HG03095 (cell line): Measurements from ENCODE around the gene SLCO3A1.

Experiments
- ATAC-seq: cut with Tn5 transposase; IDR thresholded peaks from one replicate; pipeline ENCODE4 v1.9.1; 2021; ENCODE audit warnings: moderate library complexity; ENCODE audit not compliant: unreplicated experiment

The SLCO3A1 gene

GRCh38 chr15:91997163-91997562, 143.7 kb downstream of the SLCO3A1 start:
- no peak for ATAC-seq

- no peak for ATAC-seq
Observed at GRCh38 chr15:92000709-92001108, 147.2 kb downstream of the SLCO3A1 start.

GRCh38 chr15:92001307-92001706, 147.8 kb downstream of the SLCO3A1 start:
- ATAC-seq, result no peak

DNA sequence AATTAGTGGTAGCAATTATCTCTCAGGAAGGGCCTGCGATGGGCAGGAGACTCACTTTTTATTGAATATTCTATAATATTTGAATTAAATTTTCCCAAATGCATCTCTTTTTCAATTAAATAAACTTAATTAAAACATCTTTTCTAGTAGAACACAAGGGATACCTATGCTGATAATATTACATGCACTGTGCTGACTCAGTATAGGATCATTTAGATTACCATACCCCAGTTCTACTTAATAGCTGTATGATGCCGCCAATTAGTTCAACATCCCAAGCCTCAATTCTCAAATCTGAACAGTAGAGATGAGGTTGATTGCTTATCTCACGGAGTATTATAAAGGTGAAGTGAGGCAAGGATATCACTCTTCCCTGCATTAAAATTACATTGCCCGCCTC, 149.2 kb downstream of the SLCO3A1 start:
- ATAC-seq, result no peak

DNA sequence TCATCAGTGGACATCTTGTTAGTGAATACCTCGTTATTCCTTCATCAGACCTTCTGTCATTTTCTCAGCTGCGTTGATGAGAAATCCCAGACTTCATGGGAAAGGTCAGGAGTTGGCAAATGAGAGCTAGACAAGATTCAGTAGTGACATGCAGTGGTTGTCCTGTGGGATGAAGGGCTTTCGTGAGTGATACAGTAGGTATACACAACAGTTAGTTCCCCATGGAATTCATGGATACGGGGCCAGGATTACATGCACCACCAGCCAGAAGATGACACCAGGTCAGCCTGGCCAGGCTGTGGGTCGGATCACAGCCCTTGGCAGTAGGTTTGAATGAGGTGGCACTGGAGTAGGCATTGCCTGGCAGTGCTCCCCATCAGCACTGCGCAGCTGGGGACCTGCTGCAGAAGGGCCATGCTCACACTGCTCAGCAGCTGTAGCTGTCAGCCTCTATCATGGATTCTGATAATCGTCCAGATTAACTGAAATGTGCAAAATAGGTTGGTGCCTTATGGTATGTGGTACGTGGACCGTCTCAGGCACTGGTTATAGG, 150.1 kb downstream of the SLCO3A1 start:
- no peak for ATAC-seq

GRCh38 chr15:92005154-92005553, 151.6 kb downstream of the SLCO3A1 start:
- no peak for ATAC-seq

DNA sequence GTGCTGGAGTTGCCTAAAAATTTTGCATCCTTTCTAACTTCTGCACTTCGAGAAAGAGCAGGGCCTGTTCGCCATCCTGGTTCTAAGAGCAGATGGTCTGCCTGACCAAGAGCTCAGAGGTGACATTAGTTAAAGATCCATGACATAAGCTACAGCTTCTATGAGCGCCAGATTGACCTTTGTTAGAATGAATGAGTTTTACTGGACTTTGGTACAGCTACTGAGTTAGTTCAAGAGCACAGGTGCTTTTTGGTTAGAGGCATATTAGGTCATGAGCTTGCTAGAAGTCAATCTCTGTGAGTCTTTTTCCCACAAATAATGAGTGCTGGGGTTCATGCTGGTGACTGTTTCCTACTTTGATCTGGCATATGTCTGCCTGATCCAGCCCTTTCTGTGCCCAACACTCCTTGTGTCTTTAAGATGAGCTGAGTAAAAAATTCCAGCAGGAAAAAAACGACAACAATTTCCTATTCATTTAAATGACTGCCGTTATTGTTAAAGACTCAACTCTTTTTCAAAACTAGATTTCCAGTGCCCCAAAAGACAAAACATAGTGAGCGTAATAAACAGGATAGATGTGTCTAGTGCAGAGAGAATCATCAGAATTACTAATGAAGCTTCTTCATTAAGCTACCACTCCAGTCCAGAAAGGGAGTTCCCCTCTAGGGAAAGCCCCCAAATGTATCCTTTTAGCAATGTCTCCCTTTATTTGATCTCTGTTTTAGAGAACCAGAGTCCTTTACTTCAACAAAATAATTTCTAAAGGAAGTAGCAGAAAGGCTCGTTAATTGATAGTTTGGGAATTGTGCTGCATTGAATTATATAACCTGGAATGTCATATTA, 152.9 kb downstream of the SLCO3A1 start:
- ATAC-seq, result no peak

DNA sequence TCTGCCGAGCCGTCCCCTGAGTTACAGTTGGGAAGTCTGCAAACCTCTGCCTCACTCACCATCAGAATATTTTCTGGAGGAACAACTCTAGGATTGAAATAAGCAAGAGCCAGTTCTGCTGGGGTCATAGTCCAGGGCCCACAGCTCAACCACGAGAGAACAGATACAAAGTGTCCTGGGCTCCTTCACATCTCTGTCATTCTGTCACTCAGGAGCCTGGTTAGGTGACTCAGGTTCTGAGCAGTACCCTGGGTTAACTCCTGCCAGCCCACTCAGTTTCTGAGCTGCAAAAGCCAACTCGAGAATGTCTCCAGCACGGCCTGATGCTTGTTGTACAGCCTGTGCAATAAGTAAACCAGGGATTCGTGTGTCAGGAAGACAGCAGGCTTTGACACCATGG, 155.7 kb downstream of the SLCO3A1 start:
- ATAC-seq, result no peak

- no peak for ATAC-seq
Observed at GRCh38 chr15:92011611-92012367, 158.3 kb downstream of the SLCO3A1 start.

DNA sequence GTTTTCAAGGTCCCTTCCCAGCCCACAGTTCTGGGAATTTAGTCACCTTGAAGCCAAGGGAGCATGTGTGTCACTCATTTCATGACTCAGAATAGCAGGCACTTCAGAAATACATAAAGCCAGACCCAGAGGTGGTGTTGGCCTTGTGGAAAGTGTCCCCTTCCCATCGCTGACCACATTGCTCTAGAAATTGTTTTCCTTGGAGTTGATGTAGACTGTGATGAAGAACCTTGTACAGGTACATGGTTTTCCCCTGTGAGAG, 158.8 kb downstream of the SLCO3A1 start:
- no peak for ATAC-seq

DNA sequence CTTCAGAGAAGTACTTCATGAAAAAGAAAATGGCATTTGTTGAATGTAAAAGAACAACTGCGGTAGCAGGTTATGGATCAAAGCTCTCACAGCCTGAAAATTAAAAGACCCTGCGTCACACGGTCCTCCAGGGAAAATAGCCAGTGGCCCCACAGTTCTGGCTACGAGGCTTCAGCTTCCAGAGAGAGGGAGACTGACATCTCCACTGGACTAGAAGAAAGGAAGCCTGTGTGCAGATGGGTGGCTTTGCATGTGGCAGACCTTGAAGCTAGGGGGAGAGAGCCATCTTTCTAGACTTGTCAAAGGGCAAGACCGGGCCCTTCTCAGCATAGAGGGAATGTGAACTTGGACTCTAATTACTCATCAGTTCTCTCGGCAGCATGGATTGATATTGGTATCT, 159.4 kb downstream of the SLCO3A1 start:
- no peak for ATAC-seq

GRCh38 chr15:92014281-92015030, 160.9 kb downstream of the SLCO3A1 start:
- ATAC-seq, result no peak

GRCh38 chr15:92017882-92018534, 164.5 kb downstream of the SLCO3A1 start:
- ATAC-seq, result no peak

DNA sequence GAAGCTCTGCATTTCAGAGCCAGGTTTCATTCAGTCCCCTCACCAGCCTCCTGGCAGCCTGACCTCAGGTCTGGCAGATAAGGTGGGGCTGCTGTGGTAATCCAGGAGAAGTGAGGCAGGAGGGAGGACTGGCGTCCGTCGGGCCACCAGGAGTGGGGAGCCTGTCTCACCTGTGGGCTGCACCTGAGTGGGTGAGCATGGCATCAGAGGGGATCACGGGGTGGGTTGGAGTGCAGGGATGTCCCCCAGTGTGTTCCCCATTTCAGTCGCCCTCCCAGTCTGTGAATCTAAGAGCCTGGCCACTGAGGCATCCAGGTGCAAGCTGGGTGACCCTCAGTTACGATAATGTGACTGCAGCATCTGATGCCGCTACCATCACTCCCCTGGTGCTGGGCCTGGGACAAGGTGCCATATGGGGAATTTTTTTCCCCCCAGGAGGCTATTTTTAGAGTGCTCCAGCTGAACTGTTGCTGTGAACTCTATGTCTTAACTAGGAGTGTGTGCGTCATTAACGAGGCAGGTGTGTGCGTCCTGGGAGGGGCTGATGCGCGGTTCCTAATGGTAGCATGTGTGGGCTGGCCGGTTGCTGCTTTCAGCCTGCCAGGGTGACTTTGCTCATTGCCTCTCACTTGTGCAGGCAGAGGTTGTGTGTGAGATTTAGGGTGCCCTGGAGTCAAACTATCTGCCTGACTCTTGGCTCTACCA, 165.2 kb downstream of the SLCO3A1 start:
- ATAC-seq, result no peak

DNA sequence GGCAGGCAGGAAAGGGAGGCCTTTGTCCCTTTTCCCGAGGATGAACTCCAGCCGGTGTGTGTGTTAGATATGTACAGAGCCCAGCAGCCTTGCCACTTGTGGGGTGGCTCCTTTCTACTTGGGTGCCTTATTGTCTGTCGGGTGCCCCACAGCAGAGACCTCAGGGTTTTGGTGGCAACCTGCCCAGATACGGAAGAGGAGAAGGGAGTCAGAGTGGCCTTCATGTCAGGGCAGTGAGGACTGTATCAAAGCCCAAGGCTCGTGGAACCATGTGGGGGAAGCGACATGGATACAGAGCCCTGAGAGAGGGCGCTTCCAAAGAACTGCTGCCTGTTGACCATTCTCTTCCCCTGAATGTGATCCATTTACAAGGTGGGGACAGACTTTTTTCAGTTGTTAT, 166.2 kb downstream of the SLCO3A1 start:
- ATAC-seq, result no peak

DNA sequence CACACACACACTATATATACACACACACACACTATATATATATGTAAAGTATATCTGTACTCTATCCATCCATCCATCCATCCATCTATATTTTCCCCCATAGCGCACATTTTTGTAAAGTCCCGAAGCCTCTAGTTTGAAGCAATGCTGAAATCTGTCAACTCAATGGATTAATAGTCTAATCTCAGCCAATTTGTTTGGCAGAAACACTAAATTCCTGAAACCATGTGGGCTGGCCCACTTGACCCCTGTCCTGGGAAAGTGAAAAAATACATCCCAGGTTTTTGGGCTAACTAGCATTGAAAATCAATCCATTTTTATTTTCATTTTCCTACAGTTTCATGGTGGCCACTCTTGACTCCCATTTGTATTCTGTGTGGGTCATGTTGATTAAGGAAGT, 166.7 kb downstream of the SLCO3A1 start:
- no peak for ATAC-seq

DNA sequence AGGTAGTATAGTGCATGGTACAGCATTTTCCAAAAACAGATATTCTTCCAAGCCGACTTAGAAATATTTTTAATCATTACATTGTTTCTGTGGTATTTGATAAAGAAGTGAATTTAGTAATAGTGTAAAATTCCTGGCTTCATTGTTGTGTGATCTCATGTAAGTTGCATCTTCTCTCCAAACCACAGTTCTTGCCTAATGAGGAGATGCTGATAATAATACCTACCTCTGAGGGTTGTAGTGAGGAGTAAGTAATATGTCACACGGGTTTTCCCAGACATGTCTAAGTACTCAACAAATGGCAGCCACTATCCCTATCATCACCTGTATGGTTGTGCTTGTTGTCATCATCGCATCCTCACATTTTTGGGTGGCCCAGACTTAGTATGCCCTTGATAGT, 167.3 kb downstream of the SLCO3A1 start:
- no peak for ATAC-seq

DNA sequence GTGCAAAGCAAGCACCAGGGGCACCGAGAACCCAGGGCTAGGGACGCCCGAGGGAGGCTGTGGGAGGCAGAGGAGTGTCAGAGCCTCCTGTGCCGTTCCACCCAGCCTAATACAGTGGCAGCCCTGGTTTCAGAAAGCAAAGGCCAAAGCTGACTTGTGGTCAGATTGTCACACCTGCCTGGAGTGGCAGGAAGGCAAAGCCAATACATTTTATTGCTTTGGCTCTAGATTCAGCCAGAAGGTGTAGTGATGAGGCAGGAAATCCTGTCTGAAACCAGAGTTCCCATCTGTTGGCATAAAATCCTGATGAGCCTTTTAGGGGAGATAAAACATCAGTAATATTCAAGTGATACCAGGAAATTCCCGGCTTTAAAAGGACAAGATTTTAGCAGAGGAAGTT, 168.3 kb downstream of the SLCO3A1 start:
- ATAC-seq, result no peak

DNA sequence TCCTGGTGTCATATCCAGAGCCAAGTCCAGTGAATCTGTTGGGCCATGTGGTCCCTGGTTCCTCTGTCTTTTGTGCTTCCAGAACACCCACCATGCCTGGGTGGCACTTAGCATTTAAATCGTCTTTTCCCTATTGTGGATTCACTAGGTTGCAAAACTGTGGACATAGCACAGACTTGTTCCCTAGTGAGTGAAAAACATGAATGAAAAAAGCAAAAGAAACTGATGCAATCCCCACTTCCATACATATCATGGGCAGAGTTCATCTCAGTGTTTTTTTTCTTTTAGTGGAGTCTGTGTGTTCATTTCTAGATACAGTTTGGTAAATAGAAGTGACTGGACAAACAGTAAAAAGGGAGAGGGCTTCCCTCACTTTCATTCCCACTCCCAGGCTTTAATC, 170.5 kb downstream of the SLCO3A1 start:
- ATAC-seq, result no peak

DNA sequence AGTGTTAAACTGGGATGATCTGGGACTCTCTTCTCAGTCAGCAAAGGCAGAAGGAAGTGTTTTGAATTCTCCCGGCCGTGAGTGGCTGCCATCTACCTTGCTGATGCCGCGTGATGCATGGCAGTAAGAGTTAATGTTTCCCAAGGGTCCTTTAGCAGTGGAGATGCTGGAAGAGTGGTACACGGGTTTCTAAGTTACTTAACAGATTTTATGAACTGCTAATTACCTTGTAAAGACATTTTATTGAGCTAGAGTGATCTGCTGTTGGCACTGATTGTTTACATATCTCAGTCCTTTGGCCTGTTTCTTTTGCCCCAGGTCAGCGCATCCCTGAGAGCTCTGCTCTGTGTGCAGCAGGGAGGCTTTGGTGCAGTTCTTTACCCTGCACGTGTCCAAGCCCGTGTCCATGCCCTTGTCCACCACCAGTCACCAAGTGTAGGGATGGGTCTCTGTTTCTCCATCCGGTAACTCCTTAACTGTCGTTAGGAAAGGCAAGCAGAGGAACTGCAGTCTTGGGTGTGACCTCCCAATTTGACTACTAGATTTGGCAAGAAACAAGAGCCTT, 172.3 kb downstream of the SLCO3A1 start:
- no peak for ATAC-seq
